ENCODE data around the gene DDX39B.

DDX39B gene

DNA sequence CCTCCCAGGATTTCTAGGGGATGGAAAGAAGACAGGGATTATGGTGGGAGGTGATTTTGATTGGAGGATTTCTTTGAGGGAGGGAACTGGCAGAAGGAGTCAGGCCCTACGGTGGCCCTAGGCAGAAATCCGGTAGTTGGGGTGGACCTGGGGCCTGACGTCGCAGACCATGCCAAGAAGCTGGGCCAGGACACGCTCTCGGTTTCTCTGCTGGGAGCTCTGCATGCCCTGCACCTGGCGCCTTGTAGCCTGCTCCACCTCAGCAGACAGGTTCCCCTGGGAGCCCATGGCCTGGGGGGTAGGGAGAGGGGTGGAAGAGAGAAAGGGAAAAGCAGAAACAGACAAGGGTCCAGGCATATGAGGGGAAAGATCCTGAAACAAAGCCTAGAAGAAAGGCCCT is 3.5 kb upstream of the DDX39B start:
- Histone ChIP-seq H3K4me3 (ENCODE audit: low read length in 2 of 2) (no peak overlapping the region), H3K9me3 (ENCODE audit: control insufficient read depth in 2 of 2, low read length in 2 of 2) (no peaks in the 10 kb centered on the region), H3K36me3 (ENCODE audit: control insufficient read depth in 2 of 2, insufficient read depth in 2 of 2, low read length in 2 of 2) (peaks cover under 1 to 3% of the 10 kb centered on the region in 2 donors), H3K27me3 (ENCODE audit: control insufficient read depth in 1 of 2, insufficient read depth in 2 of 2, low read length in 2 of 2) (no peaks in the 10 kb centered on the region), H3K4me1 (ENCODE audit: control insufficient read depth, insufficient read depth, low read length) (peaks cover 35% of the 10 kb centered on the region), H3K27ac (ENCODE audit: low read length) (no peak overlapping the region), H3K9ac (ENCODE audit: low read length in 2 of 2) (no peak overlapping the region)

- Histone ChIP-seq H3K9me3 (ENCODE audit: control insufficient read depth in 2 of 2, low read length in 2 of 2) (no peaks in the 10 kb centered on the region), H3K9ac (ENCODE audit: low read length in 2 of 2) (no peak overlapping the region), H3K4me1 (ENCODE audit: control insufficient read depth, insufficient read depth, low read length) (peaks cover 41% of the 10 kb centered on the region), H3K36me3 (ENCODE audit: control insufficient read depth in 2 of 2, insufficient read depth in 2 of 2, low read length in 2 of 2) (peaks cover 3 to 6% of the 10 kb centered on the region in 2 donors), H3K27me3 (ENCODE audit: control insufficient read depth in 1 of 2, insufficient read depth in 2 of 2, low read length in 2 of 2) (no peaks in the 10 kb centered on the region), H3K4me3 (ENCODE audit: low read length in 2 of 2) (no peak overlapping the region), H3K27ac (ENCODE audit: low read length) (no peak overlapping the region)
These were observed 2.9 kb upstream of the DDX39B start for GRCh38 chr6:31544676-31545075.

DNA sequence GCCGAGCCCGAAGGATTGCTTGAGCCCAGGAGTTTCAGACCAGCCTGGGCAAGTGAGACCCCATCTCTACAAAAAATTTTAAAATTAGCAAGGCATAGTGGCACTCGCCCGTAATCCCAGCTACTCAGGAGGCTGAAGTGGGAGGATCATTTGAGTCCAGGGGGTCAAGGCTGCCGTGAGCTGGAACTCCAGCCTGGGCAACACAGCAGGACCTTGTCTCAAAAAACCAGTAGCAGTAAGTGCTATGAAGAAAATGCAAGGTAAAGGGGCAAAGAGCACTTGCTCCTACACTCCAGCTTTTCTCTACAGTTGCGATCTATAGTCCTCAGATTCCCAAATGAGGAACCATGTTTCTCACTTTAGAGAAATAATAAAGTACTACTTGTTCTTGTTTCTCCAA is 1.8 kb upstream of the DDX39B start:
- Histone ChIP-seq H3K27me3 (ENCODE audit: control insufficient read depth in 1 of 2, insufficient read depth in 2 of 2, low read length in 2 of 2) (no peaks in the 10 kb centered on the region), H3K4me1 (ENCODE audit: control insufficient read depth, insufficient read depth, low read length) (peaks cover 52% of the 10 kb centered on the region), H3K4me3 (ENCODE audit: low read length in 2 of 2) (no peak overlapping the region), H3K36me3 (ENCODE audit: control insufficient read depth in 2 of 2, insufficient read depth in 2 of 2, low read length in 2 of 2) (peaks cover 11 to 12% of the 10 kb centered on the region in 2 donors), H3K9me3 (ENCODE audit: control insufficient read depth in 2 of 2, low read length in 2 of 2) (no peaks in the 10 kb centered on the region), H3K9ac (ENCODE audit: low read length in 2 of 2) (no peak overlapping the region), H3K27ac (ENCODE audit: low read length) (no peak overlapping the region)

GRCh38 chr6:31541059-31541657 is 645 bp downstream of the DDX39B start:
- H3K4me3 ChIP-seq (ENCODE audit: low read length in 2 of 2): peak overlapping the region; percentile 95 to 100
- peaks cover 43% of the 10 kb centered on the region for H3K4me1 ChIP-seq (ENCODE audit: control insufficient read depth, insufficient read depth, low read length)
- H3K27me3 ChIP-seq (ENCODE audit: control insufficient read depth in 1 of 2, insufficient read depth in 2 of 2, low read length in 2 of 2): no peaks in the 10 kb centered on the region
- peaks cover 23 to 25% of the 10 kb centered on the region in 2 donors for H3K36me3 ChIP-seq (ENCODE audit: control insufficient read depth in 2 of 2, insufficient read depth in 2 of 2, low read length in 2 of 2)
- no peaks in the 10 kb centered on the region for H3K9me3 ChIP-seq (ENCODE audit: control insufficient read depth in 2 of 2, low read length in 2 of 2)
- peak overlapping the region; percentile 99 for H3K27ac ChIP-seq (ENCODE audit: low read length)
- peak overlapping the region; percentile 97 to 98 for H3K9ac ChIP-seq (ENCODE audit: low read length in 2 of 2)

DNA sequence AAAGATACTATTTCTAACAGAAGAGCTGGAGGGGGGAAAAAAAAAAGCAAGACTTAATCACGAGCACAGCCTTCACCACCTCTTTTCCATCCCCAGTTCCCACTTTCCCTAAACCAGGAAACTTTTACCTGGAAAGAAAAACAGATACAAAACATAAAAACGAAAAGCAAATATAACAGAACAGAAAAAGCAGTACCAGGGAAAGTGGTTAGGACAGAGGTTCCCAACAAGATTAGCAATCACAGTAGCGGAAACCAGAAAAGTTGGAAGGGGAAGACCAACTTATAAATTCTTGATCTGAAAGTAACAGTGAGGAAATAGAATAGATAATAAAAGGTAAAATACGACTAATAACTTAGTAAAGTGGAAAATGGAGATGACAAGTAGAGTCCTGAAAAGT is 1.2 kb downstream of the DDX39B start:
- H3K9ac ChIP-seq (ENCODE audit: low read length in 2 of 2): peak overlapping the region; percentile 97 to 98
- H3K36me3 ChIP-seq (ENCODE audit: control insufficient read depth in 2 of 2, insufficient read depth in 2 of 2, low read length in 2 of 2): peaks cover 28 to 30% of the 10 kb centered on the region in 2 donors
- H3K4me3 ChIP-seq (ENCODE audit: low read length in 2 of 2): peak overlapping the region; percentile 95 to 100
- H3K27ac ChIP-seq (ENCODE audit: low read length): peak overlapping the region; percentile 99
- H3K4me1 ChIP-seq (ENCODE audit: control insufficient read depth, insufficient read depth, low read length): peaks cover 39% of the 10 kb centered on the region
- H3K9me3 ChIP-seq (ENCODE audit: control insufficient read depth in 2 of 2, low read length in 2 of 2): no peaks in the 10 kb centered on the region
- no peaks in the 10 kb centered on the region for H3K27me3 ChIP-seq (ENCODE audit: control insufficient read depth in 1 of 2, insufficient read depth in 2 of 2, low read length in 2 of 2)

GRCh38 chr6:31538805-31539400 is 2.9 kb downstream of the DDX39B start:
- H3K9ac ChIP-seq (ENCODE audit: low read length in 2 of 2): peak overlapping the region; percentile 30 to 98
- peaks cover 39% of the 10 kb centered on the region for H3K4me1 ChIP-seq (ENCODE audit: control insufficient read depth, insufficient read depth, low read length)
- no peaks in the 10 kb centered on the region for H3K9me3 ChIP-seq (ENCODE audit: control insufficient read depth in 2 of 2, low read length in 2 of 2)
- no peak overlapping the region for H3K27ac ChIP-seq (ENCODE audit: low read length)
- peaks cover 44 to 47% of the 10 kb centered on the region in 2 donors for H3K36me3 ChIP-seq (ENCODE audit: control insufficient read depth in 2 of 2, insufficient read depth in 2 of 2, low read length in 2 of 2)
- H3K27me3 ChIP-seq (ENCODE audit: control insufficient read depth in 1 of 2, insufficient read depth in 2 of 2, low read length in 2 of 2): no peaks in the 10 kb centered on the region
- H3K4me3 ChIP-seq (ENCODE audit: low read length in 2 of 2): no peak overlapping the region

- peaks cover 65 to 73% of the 10 kb centered on the region in 2 donors for H3K36me3 ChIP-seq (ENCODE audit: control insufficient read depth in 2 of 2, insufficient read depth in 2 of 2, low read length in 2 of 2)
- H3K27ac ChIP-seq (ENCODE audit: low read length): no peak overlapping the region
- no peak overlapping the region for H3K9ac ChIP-seq (ENCODE audit: low read length in 2 of 2)
- H3K4me1 ChIP-seq (ENCODE audit: control insufficient read depth, insufficient read depth, low read length): peaks cover 28% of the 10 kb centered on the region
- H3K27me3 ChIP-seq (ENCODE audit: control insufficient read depth in 1 of 2, insufficient read depth in 2 of 2, low read length in 2 of 2): no peaks in the 10 kb centered on the region
- no peak overlapping the region for H3K4me3 ChIP-seq (ENCODE audit: low read length in 2 of 2)
- no peaks in the 10 kb centered on the region for H3K9me3 ChIP-seq (ENCODE audit: control insufficient read depth in 2 of 2, low read length in 2 of 2)
These were observed 6.1 kb downstream of the DDX39B start for GRCh38 chr6:31535538-31536324.

DNA sequence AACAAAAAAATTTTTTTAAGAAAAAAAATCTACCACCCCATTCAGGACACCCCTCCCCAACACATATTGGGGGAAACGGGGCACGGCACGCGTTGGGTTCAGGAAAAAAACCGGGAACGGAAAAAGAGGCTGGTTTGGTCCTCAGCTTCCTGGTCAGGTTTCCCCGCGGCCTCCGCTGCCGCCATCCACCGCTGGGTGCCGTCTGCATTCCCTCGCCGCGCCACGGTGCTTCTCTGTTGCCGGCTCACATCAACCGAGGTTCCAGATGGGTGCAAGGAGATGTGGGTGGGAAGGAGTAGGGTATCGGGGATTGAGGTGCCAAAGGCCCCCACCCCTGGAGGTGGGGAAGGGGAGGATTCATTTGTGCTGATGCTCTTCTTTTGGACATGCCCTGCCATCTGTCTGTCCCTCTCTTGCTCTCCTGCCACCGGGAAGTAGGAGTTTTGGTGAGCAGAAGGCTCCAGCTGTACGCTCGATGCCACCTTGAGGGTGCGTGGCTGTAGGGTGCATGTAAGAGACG is 7.2 kb downstream of the DDX39B start:
- H3K4me1 ChIP-seq (ENCODE audit: control insufficient read depth, insufficient read depth, low read length): peaks cover 16% of the 10 kb centered on the region
- H3K9me3 ChIP-seq (ENCODE audit: control insufficient read depth in 2 of 2, low read length in 2 of 2): no peaks in the 10 kb centered on the region
- no peak overlapping the region for H3K27ac ChIP-seq (ENCODE audit: low read length)
- H3K27me3 ChIP-seq (ENCODE audit: control insufficient read depth in 1 of 2, insufficient read depth in 2 of 2, low read length in 2 of 2): no peaks in the 10 kb centered on the region
- H3K9ac ChIP-seq (ENCODE audit: low read length in 2 of 2): no peak overlapping the region
- peaks cover 70 to 82% of the 10 kb centered on the region in 2 donors for H3K36me3 ChIP-seq (ENCODE audit: control insufficient read depth in 2 of 2, insufficient read depth in 2 of 2, low read length in 2 of 2)
- H3K4me3 ChIP-seq (ENCODE audit: low read length in 2 of 2): no peak overlapping the region

DNA sequence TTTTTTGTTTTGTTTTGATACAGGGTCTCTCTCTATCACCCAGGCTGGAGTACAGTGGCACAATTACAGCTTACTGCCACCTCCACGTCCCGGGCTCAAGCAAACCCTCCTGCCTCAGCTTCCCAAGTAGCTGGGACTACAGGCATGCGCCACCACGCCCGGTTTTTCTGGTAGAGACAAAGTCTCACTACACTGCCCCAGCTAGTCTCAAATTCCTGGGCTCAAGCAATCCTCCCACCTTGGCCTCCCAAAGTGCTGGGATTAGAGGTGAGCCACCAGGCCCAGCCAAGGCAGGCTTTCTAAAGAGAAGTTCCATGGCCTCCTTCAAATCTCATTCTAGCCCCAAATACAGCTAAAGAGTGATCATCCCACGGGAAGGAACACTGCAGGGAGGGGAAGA is 7.8 kb downstream of the DDX39B start:
- Histone ChIP-seq H3K36me3 (ENCODE audit: control insufficient read depth in 2 of 2, insufficient read depth in 2 of 2, low read length in 2 of 2) (peaks cover 66 to 78% of the 10 kb centered on the region in 2 donors), H3K4me1 (ENCODE audit: control insufficient read depth, insufficient read depth, low read length) (peaks cover 10% of the 10 kb centered on the region), H3K9me3 (ENCODE audit: control insufficient read depth in 2 of 2, low read length in 2 of 2) (no peaks in the 10 kb centered on the region), H3K27ac (ENCODE audit: low read length) (no peak overlapping the region), H3K9ac (ENCODE audit: low read length in 2 of 2) (no peak overlapping the region), H3K27me3 (ENCODE audit: control insufficient read depth in 1 of 2, insufficient read depth in 2 of 2, low read length in 2 of 2) (no peaks in the 10 kb centered on the region), H3K4me3 (ENCODE audit: low read length in 2 of 2) (no peak overlapping the region)

DNA sequence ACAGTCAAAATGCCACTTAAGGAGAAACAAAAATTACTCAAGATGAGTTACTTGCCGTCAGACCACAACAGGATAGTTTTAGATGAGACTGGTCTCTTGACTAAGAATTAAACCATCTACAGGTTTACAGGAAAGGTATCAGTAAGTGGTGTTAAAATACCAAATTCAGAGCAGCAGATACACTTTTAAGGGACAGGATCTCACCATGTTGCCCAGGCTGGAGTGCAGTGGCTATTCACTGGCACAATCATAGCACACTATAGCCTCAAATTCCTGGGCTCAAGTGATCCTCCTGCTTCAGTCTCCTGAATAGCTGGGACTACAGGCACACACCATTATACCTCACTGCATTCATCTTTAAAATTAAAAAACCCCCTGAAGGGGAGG is 8.4 kb downstream of the DDX39B start:
- Histone ChIP-seq H3K4me1 (ENCODE audit: control insufficient read depth, insufficient read depth, low read length) (peaks cover 5% of the 10 kb centered on the region), H3K36me3 (ENCODE audit: control insufficient read depth in 2 of 2, insufficient read depth in 2 of 2, low read length in 2 of 2) (peaks cover 60 to 72% of the 10 kb centered on the region in 2 donors), H3K27me3 (ENCODE audit: control insufficient read depth in 1 of 2, insufficient read depth in 2 of 2, low read length in 2 of 2) (no peaks in the 10 kb centered on the region), H3K9me3 (ENCODE audit: control insufficient read depth in 2 of 2, low read length in 2 of 2) (no peaks in the 10 kb centered on the region), H3K27ac (ENCODE audit: low read length) (no peak overlapping the region), H3K4me3 (ENCODE audit: low read length in 2 of 2) (no peak overlapping the region), H3K9ac (ENCODE audit: low read length in 2 of 2) (no peak overlapping the region)

All from stomach smooth muscle (tissue), 2 donors.